ENCODE measurements around the gene ZBED2.

Gene ZBED2

GRCh38 chr3:111605493-111605892, 10.3 kb upstream of the ZBED2 start:
- Histone ChIP-seq H3K9ac (no peak overlapping the region), H3K36me3 (peaks cover 65% of the 10 kb centered on the region), H3K4me2 (no peak overlapping the region), H3K9me3 (no peaks in the 10 kb centered on the region), H3K4me1 (peaks cover 17% of the 10 kb centered on the region), H3K4me3 (no peak overlapping the region), H3K27ac (no peak overlapping the region), H3K27me3 (no peaks in the 10 kb centered on the region), H4K20me1 (no peaks in the 10 kb centered on the region)
- no peak for TF ChIP-seq Cebpa-rat (IDR thresholded peaks at IDR 0.05)

- Histone ChIP-seq H3K4me3 (no peak overlapping the region), H3K4me2 (no peak overlapping the region), H4K20me1 (no peaks in the 10 kb centered on the region), H3K9me3 (no peaks in the 10 kb centered on the region), H3K27me3 (no peaks in the 10 kb centered on the region), H3K4me1 (peaks cover 12% of the 10 kb centered on the region), H3K9ac (no peak overlapping the region), H3K27ac (no peak overlapping the region), H3K36me3 (peaks cover 67% of the 10 kb centered on the region)
- no peak for TF ChIP-seq Cebpa-rat (IDR thresholded peaks at IDR 0.05)
These were observed 9.9 kb upstream of the ZBED2 start for GRCh38 chr3:111605018-111605417.

GRCh38 chr3:111604119-111604518, 9.0 kb upstream of the ZBED2 start:
- peaks cover 69% of the 10 kb centered on the region for H3K36me3 ChIP-seq
- TF ChIP-seq Cebpa-rat (IDR thresholded peaks at IDR 0.05) = no peak
- H3K4me2 ChIP-seq = no peak overlapping the region
- no peak overlapping the region for H3K4me3 ChIP-seq
- 0 out of 2 replicates have a peak, but pooled peaks cover 5% of the 10 kb centered on the region for H3K4me1 ChIP-seq
- H3K9me3 ChIP-seq = no peaks in the 10 kb centered on the region
- H4K20me1 ChIP-seq = no peaks in the 10 kb centered on the region
- no peak overlapping the region for H3K27ac ChIP-seq
- H3K9ac ChIP-seq = no peak overlapping the region
- no peaks in the 10 kb centered on the region for H3K27me3 ChIP-seq

- H4K20me1 ChIP-seq = no peaks in the 10 kb centered on the region
- H3K4me3 ChIP-seq = no peak overlapping the region
- no peak overlapping the region for H3K4me2 ChIP-seq
- H3K9ac ChIP-seq = no peak overlapping the region
- H3K36me3 ChIP-seq = peaks cover 71% of the 10 kb centered on the region
- 0 out of 2 replicates have a peak, but pooled peaks cover 5% of the 10 kb centered on the region for H3K4me1 ChIP-seq
- no peak for TF ChIP-seq Cebpa-rat (IDR thresholded peaks at IDR 0.05)
- H3K27ac ChIP-seq = no peak overlapping the region
- no peaks in the 10 kb centered on the region for H3K27me3 ChIP-seq
- no peaks in the 10 kb centered on the region for H3K9me3 ChIP-seq
These were observed 8.5 kb upstream of the ZBED2 start for GRCh38 chr3:111603679-111604078.

GRCh38 chr3:111601810-111602209, 6.7 kb upstream of the ZBED2 start:
- H4K20me1 ChIP-seq = no peaks in the 10 kb centered on the region
- 0 out of 2 replicates have a peak, but pooled peaks cover 5% of the 10 kb centered on the region for H3K4me1 ChIP-seq
- no peak overlapping the region for H3K4me3 ChIP-seq
- no peak overlapping the region for H3K4me2 ChIP-seq
- no peaks in the 10 kb centered on the region for H3K9me3 ChIP-seq
- no peak overlapping the region for H3K27ac ChIP-seq
- H3K36me3 ChIP-seq = peaks cover 64% of the 10 kb centered on the region
- TF ChIP-seq Cebpa-rat (IDR thresholded peaks at IDR 0.05) = no peak
- H3K27me3 ChIP-seq = no peaks in the 10 kb centered on the region
- no peak overlapping the region for H3K9ac ChIP-seq

GRCh38 chr3:111598552-111598951, 3.4 kb upstream of the ZBED2 start:
- Histone ChIP-seq H3K36me3 (peaks cover 63% of the 10 kb centered on the region), H3K9ac (no peak overlapping the region), H3K4me2 (no peak overlapping the region), H3K4me1 (0 out of 2 replicates have a peak, but pooled peaks cover 5% of the 10 kb centered on the region), H3K4me3 (no peak overlapping the region), H3K27me3 (no peaks in the 10 kb centered on the region), H3K9me3 (no peaks in the 10 kb centered on the region), H3K27ac (no peak overlapping the region), H4K20me1 (no peaks in the 10 kb centered on the region)
- no peak for TF ChIP-seq Cebpa-rat (IDR thresholded peaks at IDR 0.05)

- Histone ChIP-seq H3K36me3 (peaks cover 68% of the 10 kb centered on the region), H4K20me1 (no peaks in the 10 kb centered on the region)
- no peak for TF ChIP-seq Cebpa-rat (IDR thresholded peaks at IDR 0.05)
These were observed 3.0 kb upstream of the ZBED2 start for GRCh38 chr3:111598139-111598538.

GRCh38 chr3:111596328-111596727, 1.2 kb upstream of the ZBED2 start:
- Histone ChIP-seq H4K20me1 (no peaks in the 10 kb centered on the region), H3K9ac (no peak overlapping the region), H3K9me3 (no peaks in the 10 kb centered on the region), H3K4me1 (no peaks in the 10 kb centered on the region), H3K27me3 (no peaks in the 10 kb centered on the region), H3K36me3 (peaks cover 67% of the 10 kb centered on the region), H3K4me3 (no peak overlapping the region), H3K27ac (no peak overlapping the region), H3K4me2 (no peak overlapping the region)
- TF ChIP-seq Cebpa-rat (IDR thresholded peaks at IDR 0.05) = no peak

More at GRCh38 chr3:111598139-111598538, 3.0 kb upstream of the ZBED2 start:
- no peak overlapping the region for H3K9ac ChIP-seq
- H3K27me3 ChIP-seq = no peaks in the 10 kb centered on the region
- H3K27ac ChIP-seq = no peak overlapping the region
- no peak overlapping the region for H3K4me3 ChIP-seq
- no peak overlapping the region for H3K4me2 ChIP-seq
- 0 out of 2 replicates have a peak, but pooled peaks cover 1% of the 10 kb centered on the region for H3K4me1 ChIP-seq
- H3K9me3 ChIP-seq = no peaks in the 10 kb centered on the region

- Histone ChIP-seq H3K9ac (no peak overlapping the region), H3K27me3 (no peaks in the 10 kb centered on the region), H3K4me3 (no peak overlapping the region), H3K9me3 (no peaks in the 10 kb centered on the region), H3K4me2 (no peak overlapping the region), H3K36me3 (peaks cover 68% of the 10 kb centered on the region), H4K20me1 (no peaks in the 10 kb centered on the region), H3K4me1 (no peaks in the 10 kb centered on the region), H3K27ac (no peak overlapping the region)
- no peak for TF ChIP-seq Cebpa-rat (IDR thresholded peaks at IDR 0.05)
These were observed 365 bp downstream of the ZBED2 start for GRCh38 chr3:111594781-111595180.

- Histone ChIP-seq H3K27me3 (no peaks in the 10 kb centered on the region), H3K36me3 (peaks cover 64% of the 10 kb centered on the region)
These were observed 941 bp downstream of the ZBED2 start for GRCh38 chr3:111594205-111594604.

GRCh38 chr3:111593666-111594065, 1.5 kb downstream of the ZBED2 start:
- H3K9ac ChIP-seq = no peak overlapping the region
- no peak overlapping the region for H3K27ac ChIP-seq
- no peaks in the 10 kb centered on the region for H4K20me1 ChIP-seq
- H3K27me3 ChIP-seq = no peaks in the 10 kb centered on the region
- peaks cover 61% of the 10 kb centered on the region for H3K36me3 ChIP-seq
- no peaks in the 10 kb centered on the region for H3K4me1 ChIP-seq
- H3K4me3 ChIP-seq = no peak overlapping the region
- no peaks in the 10 kb centered on the region for H3K9me3 ChIP-seq
- no peak for TF ChIP-seq Cebpa-rat (IDR thresholded peaks at IDR 0.05)
- no peak overlapping the region for H3K4me2 ChIP-seq

More at GRCh38 chr3:111594205-111594604, 941 bp downstream of the ZBED2 start:
- Histone ChIP-seq H4K20me1 (no peaks in the 10 kb centered on the region), H3K9ac (no peak overlapping the region), H3K4me2 (no peak overlapping the region), H3K9me3 (no peaks in the 10 kb centered on the region), H3K27ac (no peak overlapping the region), H3K4me1 (no peaks in the 10 kb centered on the region), H3K4me3 (no peak overlapping the region)
- no peak for TF ChIP-seq Cebpa-rat (IDR thresholded peaks at IDR 0.05)

All from BLaER1 (cell line).